Measurements from ENCODE around the gene DYSF.

GRCh38 chr2:71452565-71452964, 796 bp upstream of the DYSF start:
- TF ChIP-seq POLR2A (IDR thresholded peaks at IDR 0.05) (no peak), CTCF (IDR thresholded peaks at IDR 0.05) (no peak)
